COLO668 (cell line): Measurements from ENCODE around the gene UGT1A3.

Experiments
- DNase-seq: peaks from one replicate; lab custom pipeline; 2025; ENCODE audit not compliant: unreplicated experiment; lab: John Stamatoyannopoulos, UW

The UGT1A3 gene

DNA sequence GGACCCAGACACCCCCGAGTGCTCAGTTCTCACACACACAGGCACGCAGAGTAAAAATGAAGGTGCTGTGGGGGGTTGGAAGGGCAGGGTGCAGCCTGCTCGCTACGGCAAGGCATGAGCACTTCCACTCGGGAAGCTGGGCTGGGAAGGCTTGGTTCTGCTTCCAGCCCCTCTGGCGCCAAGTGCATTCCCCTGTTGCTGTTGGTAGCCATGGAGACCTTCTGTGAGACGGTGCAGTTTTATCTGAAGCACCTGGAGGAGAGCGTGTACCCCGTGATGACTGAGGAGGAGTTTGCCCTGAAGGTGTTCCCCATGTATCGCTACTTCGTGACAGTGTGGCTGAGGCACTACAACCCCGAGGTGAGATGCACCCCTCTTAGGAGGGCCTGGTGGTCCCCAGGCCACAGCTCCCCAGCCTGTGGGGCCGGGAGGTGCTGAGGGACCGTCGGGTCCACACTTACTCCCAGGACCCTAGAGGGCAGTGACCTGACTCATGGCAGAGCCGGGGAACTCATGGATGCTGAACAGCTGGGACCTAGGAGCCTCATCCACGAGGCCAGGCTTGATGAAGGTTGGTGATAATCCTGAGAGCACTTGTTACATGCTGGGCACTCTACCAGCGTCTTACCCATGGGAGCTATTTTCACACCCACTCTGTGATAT, 64.8 kb downstream of the UGT1A3 start:
- DNase-seq: no peak

- DNase-seq: no peak
Measured at GRCh38 chr2:233794128-233794658, 65.4 kb downstream of the UGT1A3 start.

DNA sequence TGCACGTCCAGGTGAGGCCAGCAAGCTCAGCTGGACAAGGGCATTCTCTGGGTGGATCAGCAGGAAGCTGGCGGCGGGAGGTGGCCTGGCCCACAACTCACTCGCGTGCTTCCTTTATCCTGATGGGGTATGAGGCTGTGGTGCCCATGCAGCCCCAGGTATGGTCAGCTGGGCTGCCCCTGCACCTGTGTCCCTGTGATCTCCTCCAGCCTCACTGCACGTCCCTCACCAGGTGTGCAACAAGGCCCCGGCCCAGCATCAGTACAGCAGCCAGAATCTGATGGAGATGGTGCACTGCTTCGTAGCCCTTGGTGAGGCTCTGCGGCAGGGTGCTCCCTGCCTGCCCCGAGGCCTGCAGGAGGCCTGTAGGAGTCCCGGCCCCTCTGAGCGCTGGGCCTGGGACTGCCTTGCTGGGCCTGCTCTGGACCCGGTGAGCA, 66.9 kb downstream of the UGT1A3 start:
- no peak for DNase-seq

DNA sequence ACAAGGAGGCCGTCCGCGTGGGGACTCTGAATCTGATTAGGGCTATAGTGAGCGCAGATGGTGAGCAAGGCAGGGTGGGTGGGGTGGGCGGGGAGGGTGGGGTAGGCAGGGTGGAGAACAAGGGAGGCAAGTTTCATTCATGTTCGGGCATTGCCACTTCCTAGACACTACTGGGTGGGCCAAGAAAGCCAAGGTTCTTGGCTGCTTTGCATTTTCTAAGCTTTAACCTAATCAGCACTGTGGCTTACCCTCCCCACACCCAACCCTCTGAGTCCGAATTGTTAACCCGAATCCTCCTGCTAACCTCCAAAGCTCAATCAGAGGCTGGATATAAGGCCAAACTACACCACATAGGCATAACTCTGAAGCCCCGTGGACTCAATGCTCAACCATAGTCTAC, 67.4 kb downstream of the UGT1A3 start:
- no peak for DNase-seq

DNA sequence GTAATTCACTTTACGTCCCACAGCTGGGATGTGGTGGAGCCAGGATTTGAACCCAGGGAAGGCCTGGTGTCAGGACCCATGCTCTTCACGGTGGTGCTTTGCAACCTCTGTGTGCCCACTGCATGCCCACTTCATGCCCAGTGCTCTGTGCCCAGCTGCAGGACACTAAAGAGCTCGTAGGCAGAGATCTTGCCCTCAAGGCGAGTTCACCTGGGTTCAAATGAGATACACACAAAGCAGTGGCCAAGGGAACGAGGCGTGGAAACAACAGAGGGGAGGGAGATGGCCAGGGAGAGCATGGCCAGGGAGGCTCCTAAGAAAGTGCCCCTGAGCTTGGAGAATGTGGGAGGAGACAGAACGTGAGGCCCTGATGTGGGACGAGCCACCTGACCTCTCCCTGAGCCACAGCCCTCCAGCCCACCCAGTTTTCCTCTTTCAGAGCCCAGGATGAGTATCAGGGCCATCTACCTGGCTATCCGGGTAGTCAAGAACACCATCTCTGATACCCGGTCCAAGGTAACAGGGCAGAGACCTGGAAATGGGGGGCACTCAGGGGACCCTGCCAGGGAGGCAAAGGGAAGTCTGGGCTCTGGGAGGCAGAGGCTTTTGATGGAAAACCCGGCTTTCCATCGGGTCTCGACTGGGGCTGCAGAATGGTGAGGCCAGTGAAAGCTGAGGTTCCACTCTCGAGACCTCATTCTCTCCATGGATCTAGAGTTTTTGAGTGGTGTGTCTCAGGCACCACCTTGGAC, 69.7 kb downstream of the UGT1A3 start:
- no peak for DNase-seq

- no peak for DNase-seq
Measured at GRCh38 chr2:233799087-233799665, 70.3 kb downstream of the UGT1A3 start.

- no peak for DNase-seq
Measured at GRCh38 chr2:233799716-233800115, 70.9 kb downstream of the UGT1A3 start.

GRCh38 chr2:233800208-233800607, 71.4 kb downstream of the UGT1A3 start:
- no peak for DNase-seq

- no peak for DNase-seq
Measured at GRCh38 chr2:233801357-233802131, 72.7 kb downstream of the UGT1A3 start.

DNA sequence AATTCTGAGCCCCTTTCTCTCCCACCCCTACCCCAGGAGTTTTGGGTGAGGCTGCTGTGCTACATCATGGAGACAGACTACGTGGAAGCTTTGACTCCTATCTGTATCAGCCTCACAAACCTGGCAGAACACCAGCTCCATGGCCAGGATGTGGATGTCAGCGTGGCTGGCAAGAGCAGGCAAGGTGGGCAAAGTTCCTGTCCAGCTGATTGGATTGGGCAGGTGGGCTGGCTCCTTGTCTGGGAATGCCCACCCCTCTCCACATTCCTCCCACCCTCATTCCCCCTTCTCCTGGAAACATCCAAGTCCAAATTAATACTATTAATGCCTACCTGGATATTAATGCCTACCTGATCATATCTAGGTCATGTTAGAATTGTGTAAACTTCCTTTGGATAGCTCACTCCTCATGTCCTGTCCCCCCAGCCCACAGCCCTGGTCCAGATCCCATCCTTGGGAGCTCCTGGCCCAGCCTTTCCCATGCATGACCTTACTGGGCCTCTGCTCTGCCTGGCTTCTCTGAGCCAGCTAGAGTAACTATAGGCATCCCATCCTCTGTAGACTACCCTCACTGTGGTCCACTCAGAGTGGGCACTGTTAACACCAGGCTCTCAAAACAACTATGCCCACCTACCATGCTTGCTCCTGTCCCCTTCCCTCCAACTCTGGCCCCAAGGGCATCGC, 73.4 kb downstream of the UGT1A3 start:
- no peak for DNase-seq

- no peak for DNase-seq
Measured at GRCh38 chr2:233803292-233803911, 74.6 kb downstream of the UGT1A3 start.

GRCh38 chr2:233803994-233804393, 75.2 kb downstream of the UGT1A3 start:
- DNase-seq: no peak

DNA sequence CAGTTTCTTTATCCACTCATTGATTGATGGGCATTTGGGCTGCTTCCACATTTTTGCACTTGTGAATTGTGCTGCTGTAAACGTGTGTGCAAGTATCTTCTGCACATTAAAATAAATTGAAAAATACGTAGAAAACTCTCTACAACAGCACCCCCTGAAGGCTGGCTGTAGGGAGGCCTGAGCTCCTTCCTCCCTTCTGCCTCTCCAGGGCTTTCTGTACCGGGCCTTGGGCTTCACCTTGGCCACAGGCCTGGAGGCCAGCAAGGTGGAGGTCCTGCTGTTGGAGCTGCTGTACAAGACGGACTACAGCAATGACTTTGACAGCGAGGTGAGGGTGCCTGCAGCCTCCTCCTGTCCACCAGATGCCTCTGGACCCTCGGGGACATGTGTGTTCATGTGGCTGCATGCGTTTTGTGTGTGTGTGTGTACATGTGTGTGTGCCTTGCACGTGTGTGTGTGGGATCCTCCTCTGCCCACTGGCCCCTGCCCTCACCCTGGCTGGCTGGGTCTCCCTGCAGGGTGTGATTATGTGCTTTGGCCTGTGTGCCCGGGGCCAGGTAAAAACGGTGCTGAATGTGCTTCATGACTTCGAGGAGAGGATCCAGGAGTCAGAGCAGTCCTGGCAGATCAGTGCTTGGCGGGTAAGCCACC, 78.5 kb downstream of the UGT1A3 start:
- no peak for DNase-seq

- DNase-seq: no peak
Measured at GRCh38 chr2:233807966-233808935, 79.4 kb downstream of the UGT1A3 start.

- DNase-seq: no peak
Measured at GRCh38 chr2:233810385-233810784, 81.5 kb downstream of the UGT1A3 start.

GRCh38 chr2:233811087-233811486, 82.2 kb downstream of the UGT1A3 start:
- no peak for DNase-seq

DNA sequence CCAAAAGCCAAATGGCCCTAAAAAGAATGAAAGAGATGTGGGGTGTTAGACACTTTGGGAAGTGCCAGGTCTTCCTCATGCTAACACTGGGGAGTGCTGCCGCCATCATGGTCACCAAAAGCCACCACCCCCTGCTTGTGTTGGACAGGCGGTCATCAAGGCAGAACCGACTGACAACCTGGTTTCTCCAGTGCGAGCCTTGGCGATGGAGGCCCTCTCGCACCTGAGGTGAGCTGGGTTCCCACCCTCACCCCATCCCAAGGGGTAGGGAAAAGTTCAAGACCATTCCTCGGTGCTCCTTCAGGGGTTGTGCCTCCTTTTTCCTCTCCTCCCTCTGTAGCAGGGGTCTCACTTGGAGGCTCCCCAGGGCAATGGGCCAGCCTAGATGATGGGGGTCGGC, 82.9 kb downstream of the UGT1A3 start:
- no peak for DNase-seq

DNA sequence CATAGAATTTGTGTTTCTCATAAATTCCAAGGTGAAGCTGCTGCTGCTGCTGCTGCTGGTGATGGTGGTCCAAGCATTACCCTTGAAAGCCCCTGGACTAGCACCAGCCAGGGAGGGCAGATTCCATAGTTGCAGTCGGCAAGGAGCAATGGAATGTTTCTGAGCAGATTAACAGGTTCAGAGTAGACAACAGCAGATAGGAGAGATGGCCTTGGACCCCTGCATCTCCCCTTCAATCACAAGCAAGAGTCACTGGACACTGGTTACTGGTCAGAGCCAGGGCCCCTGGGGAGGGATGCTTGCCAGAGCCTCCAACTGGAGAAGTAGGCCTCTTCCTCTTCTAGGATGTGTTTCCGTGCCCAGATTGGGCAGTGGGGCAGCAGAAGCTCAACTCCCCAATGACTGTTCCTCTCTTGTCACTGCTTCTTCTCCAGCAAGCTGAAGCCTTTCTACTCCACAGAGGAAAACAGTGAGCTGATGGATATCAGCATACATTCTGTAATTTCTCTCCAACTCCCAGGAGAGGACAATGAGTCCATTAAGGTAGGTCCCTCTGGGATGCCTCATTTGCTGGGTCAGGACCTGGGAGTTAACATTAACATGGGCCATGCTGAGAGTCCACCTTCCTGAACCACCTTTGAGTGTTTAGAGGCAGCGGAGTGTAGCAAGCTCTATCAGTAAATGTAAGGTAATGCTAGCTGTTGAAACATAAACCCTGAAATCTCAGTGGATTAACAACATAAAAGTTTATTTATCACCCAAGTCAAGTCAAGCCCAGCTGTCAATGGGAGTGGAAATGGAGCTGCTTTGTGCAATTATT, 84.6 kb downstream of the UGT1A3 start:
- no peak for DNase-seq
